HG03280 (cell line): ENCODE data around the gene NDOR1.

Experiments used
- ATAC-seq: cut with Tn5 transposase; IDR thresholded peaks from one replicate; pipeline ENCODE4 v1.9.1; 2021; ENCODE audit warnings: mild to moderate bottlenecking, moderate library complexity; ENCODE audit not compliant: unreplicated experiment

Gene NDOR1

GRCh38 chr9:137180491-137180890, 25.0 kb upstream of the NDOR1 start:
- ATAC-seq = no peak

- ATAC-seq = no peak
Observed at GRCh38 chr9:137181680-137182079, 23.8 kb upstream of the NDOR1 start.

GRCh38 chr9:137182836-137183235, 22.7 kb upstream of the NDOR1 start:
- no peak for ATAC-seq

- ATAC-seq = no peak
Observed at GRCh38 chr9:137183980-137184595, 21.4 kb upstream of the NDOR1 start.

GRCh38 chr9:137184881-137185660, 20.4 kb upstream of the NDOR1 start:
- no peak for ATAC-seq

- no peak for ATAC-seq
Observed at GRCh38 chr9:137185921-137186320, 19.6 kb upstream of the NDOR1 start.

- no peak for ATAC-seq
Observed at GRCh38 chr9:137186385-137186784, 19.1 kb upstream of the NDOR1 start.

- ATAC-seq = no peak
Observed at GRCh38 chr9:137187386-137187785, 18.1 kb upstream of the NDOR1 start.

GRCh38 chr9:137188086-137188489, 17.4 kb upstream of the NDOR1 start:
- ATAC-seq = no peak

- ATAC-seq = peak; percentile 77
Observed at GRCh38 chr9:137188490-137189296, 16.8 kb upstream of the NDOR1 start, which contains the start of the genes ANAPC2 and SSNA1. Gene ANAPC2, minus strand, starts transcription at chr9:137188560. Its CDS starts 28 bp downstream, at chr9:137188532. Gene SSNA1, plus strand, starts transcription at chr9:137188676. Its CDS starts 51 bp downstream, at chr9:137188727.

GRCh38 chr9:137189297-137190295, 15.9 kb upstream of the NDOR1 start:
- no peak for ATAC-seq

GRCh38 chr9:137190315-137190856, 15.1 kb upstream of the NDOR1 start:
- no peak for ATAC-seq

- no peak for ATAC-seq
Observed at GRCh38 chr9:137191245-137191644, 14.3 kb upstream of the NDOR1 start.

GRCh38 chr9:137191691-137192447, 13.6 kb upstream of the NDOR1 start:
- no peak for ATAC-seq

- no peak for ATAC-seq
Observed at GRCh38 chr9:137192448-137192780, 13.1 kb upstream of the NDOR1 start.

GRCh38 chr9:137192859-137193258, 12.6 kb upstream of the NDOR1 start:
- ATAC-seq = no peak

GRCh38 chr9:137193771-137194170, 11.7 kb upstream of the NDOR1 start:
- no peak for ATAC-seq

- ATAC-seq = no peak
Observed at GRCh38 chr9:137194388-137194787, 11.1 kb upstream of the NDOR1 start.

GRCh38 chr9:137194909-137195308, 10.6 kb upstream of the NDOR1 start:
- no peak for ATAC-seq
